Activated naive CD4-positive, alpha-beta T cell treated with anti-CD3 and anti-CD28 coated beads for 36 hours (primary cell): ENCODE data around the gene CPAMD8. TPM values are rescaled to one million over a fixed set of nuclear protein-coding genes. Genes with fewer than 3 reads are reported as not detected.

Source experiments
- CTCF ChIA-PET: fragments of 350-600 bp; sonication (Branson Sonifier 250); formaldehyde crosslinking; loops from one replicate; lab custom pipeline; 2021; ENCODE audit warnings: antibody characterized with exemption; lab: Charles Lee
- DNase-seq: peaks from one replicate; pipeline ENCODE4 v3.0.0-alpha.2; 2020
- H3K27ac Mint-ChIP-seq: one replicate; pipeline ENCODE4 v1.8.0; 2021; ENCODE audit warnings: mild to moderate bottlenecking, mixed read lengths
- H3K27me3 Mint-ChIP-seq: one replicate; pipeline ENCODE4 v1.8.0; 2021; ENCODE audit warnings: low read depth, mixed read lengths
- H3K36me3 Mint-ChIP-seq: one replicate; pipeline ENCODE4 v1.8.0; 2021; ENCODE audit warnings: low read depth, mixed read lengths
- H3K4me1 Mint-ChIP-seq: one replicate; pipeline ENCODE4 v1.8.0; 2021; ENCODE audit warnings: low read depth, mixed read lengths
- H3K4me3 Mint-ChIP-seq: one replicate; pipeline ENCODE4 v1.8.0; 2021; ENCODE audit warnings: mild to moderate bottlenecking, moderate library complexity, mixed read lengths
- H3K9me3 Mint-ChIP-seq: one replicate; pipeline ENCODE4 v1.8.0; 2021; ENCODE audit warnings: mixed read lengths
- intact Hi-C: fragments of 100-400 bp; cut with micrococcal nuclease; formaldehyde crosslinking; loops from one replicate; pipeline ENCODE4 v1.15.1; 2023
- total RNA-seq, 2 experiments: library from RNA; stranded (reverse); gene quantifications; one replicate each; pipeline ENCODE4 v1.2.3, GENCODE V29; 2021

Gene CPAMD8
- total RNA-seq, 2 experiments from 2014 or later, result 0.41 to 0.44 TPM

- Mint-ChIP-seq H3K27ac (no peak overlapping the region), H3K4me1 (no peaks in the 10 kb centered on the region), H3K36me3 (no peaks in the 10 kb centered on the region), H3K9me3 (peaks cover 3% of the 10 kb centered on the region), H3K4me3 (no peak overlapping the region), H3K27me3 (no peaks in the 10 kb centered on the region)
- CTCF ChIA-PET, result no interaction called here
- no peak for DNase-seq
- intact Hi-C loops, result no loop called here
These were observed 107.1 kb downstream of the CPAMD8 start for GRCh38 chr19:16919496-16919895.

- H3K9me3 Mint-ChIP-seq, result peaks cover 22% of the 10 kb centered on the region
- H3K27me3 Mint-ChIP-seq, result no peaks in the 10 kb centered on the region
- H3K4me3 Mint-ChIP-seq, result no peak overlapping the region
- CTCF ChIA-PET, result no interaction called here
- peaks cover 5% of the 10 kb centered on the region for H3K36me3 Mint-ChIP-seq
- DNase-seq, result no peak
- no peak overlapping the region for H3K27ac Mint-ChIP-seq
- intact Hi-C loops, result no loop called here
- H3K4me1 Mint-ChIP-seq, result no peaks in the 10 kb centered on the region
These were observed 109.2 kb downstream of the CPAMD8 start for GRCh38 chr19:16917401-16917800.

GRCh38 chr19:16915734-16916133 is 110.9 kb downstream of the CPAMD8 start:
- CTCF ChIA-PET, result no interaction called here
- no peak for DNase-seq
- Mint-ChIP-seq H3K4me3 (no peak overlapping the region), H3K9me3 (peaks cover 25% of the 10 kb centered on the region), H3K4me1 (no peaks in the 10 kb centered on the region), H3K36me3 (peaks cover 5% of the 10 kb centered on the region), H3K27me3 (no peaks in the 10 kb centered on the region), H3K27ac (no peak overlapping the region)
- intact Hi-C loops, result no loop called here

GRCh38 chr19:16915135-16915534 is 111.5 kb downstream of the CPAMD8 start:
- intact Hi-C loops, result no loop called here
- H3K27ac Mint-ChIP-seq, result no peak overlapping the region
- peaks cover 5% of the 10 kb centered on the region for H3K36me3 Mint-ChIP-seq
- H3K4me3 Mint-ChIP-seq, result no peak overlapping the region
- DNase-seq, result no peak
- no peaks in the 10 kb centered on the region for H3K27me3 Mint-ChIP-seq
- CTCF ChIA-PET, result interaction anchor here (0.6 kb wide), 1 partner anchor 30 kb away, joined by 3 read pairs; no protein-coding TSS in a partner anchor
- H3K9me3 Mint-ChIP-seq, result peaks cover 25% of the 10 kb centered on the region
- H3K4me1 Mint-ChIP-seq, result no peaks in the 10 kb centered on the region

GRCh38 chr19:16914421-16914820 is 112.2 kb downstream of the CPAMD8 start:
- H3K27me3 Mint-ChIP-seq, result no peaks in the 10 kb centered on the region
- CTCF ChIA-PET, result no interaction called here

GRCh38 chr19:16912780-16913179 is 113.8 kb downstream of the CPAMD8 start:
- intact Hi-C loops, result no loop called here
- H3K36me3 Mint-ChIP-seq, result peaks cover 5% of the 10 kb centered on the region

More at GRCh38 chr19:16914421-16914820, 112.2 kb downstream of the CPAMD8 start:
- no peaks in the 10 kb centered on the region for H3K4me1 Mint-ChIP-seq
- DNase-seq, result no peak
- intact Hi-C loops, result no loop called here
- H3K4me3 Mint-ChIP-seq, result no peak overlapping the region
- H3K36me3 Mint-ChIP-seq, result peaks cover 5% of the 10 kb centered on the region
- H3K9me3 Mint-ChIP-seq, result peaks cover 24% of the 10 kb centered on the region
- H3K27ac Mint-ChIP-seq, result no peak overlapping the region

GRCh38 chr19:16911046-16911445 is 115.6 kb downstream of the CPAMD8 start:
- no peak overlapping the region for H3K4me3 Mint-ChIP-seq
- CTCF ChIA-PET, result no interaction called here

More at GRCh38 chr19:16912780-16913179, 113.8 kb downstream of the CPAMD8 start:
- CTCF ChIA-PET, result interaction anchor here (0.7 kb wide), 1 partner anchor 20 kb away, joined by 5 read pairs; no protein-coding TSS in a partner anchor
- Mint-ChIP-seq H3K9me3 (peaks cover 22% of the 10 kb centered on the region), H3K4me3 (no peak overlapping the region), H3K27ac (no peak overlapping the region), H3K4me1 (no peaks in the 10 kb centered on the region), H3K27me3 (no peaks in the 10 kb centered on the region)
- DNase-seq, result no peak

GRCh38 chr19:16908759-16909158 is 117.9 kb downstream of the CPAMD8 start:
- Mint-ChIP-seq H3K4me1 (no peaks in the 10 kb centered on the region), H3K27me3 (no peaks in the 10 kb centered on the region), H3K9me3 (peaks cover 17% of the 10 kb centered on the region), H3K4me3 (no peak overlapping the region), H3K27ac (no peak overlapping the region), H3K36me3 (peaks cover 5% of the 10 kb centered on the region)
- DNase-seq, result no peak
- intact Hi-C loops, result no loop called here
- CTCF ChIA-PET, result interaction anchor here (1.2 kb wide), 1 partner anchor 143 kb away, joined by 3 read pairs; no protein-coding TSS in a partner anchor

More at GRCh38 chr19:16911046-16911445, 115.6 kb downstream of the CPAMD8 start:
- Mint-ChIP-seq H3K27me3 (no peaks in the 10 kb centered on the region), H3K27ac (no peak overlapping the region), H3K9me3 (peaks cover 22% of the 10 kb centered on the region), H3K4me1 (no peaks in the 10 kb centered on the region), H3K36me3 (peaks cover 5% of the 10 kb centered on the region)
- intact Hi-C loops, result no loop called here
- DNase-seq, result no peak

- intact Hi-C loops, result no loop called here
- CTCF ChIA-PET, result no interaction called here
- Mint-ChIP-seq H3K9me3 (no peaks in the 10 kb centered on the region), H3K4me1 (peaks cover 4% of the 10 kb centered on the region), H3K36me3 (no peaks in the 10 kb centered on the region), H3K27ac (no peak overlapping the region), H3K4me3 (no peak overlapping the region), H3K27me3 (no peaks in the 10 kb centered on the region)
- DNase-seq, result no peak
These were observed 122.0 kb downstream of the CPAMD8 start for GRCh38 chr19:16904599-16904998.

GRCh38 chr19:16903347-16903746 is 123.3 kb downstream of the CPAMD8 start:
- Mint-ChIP-seq H3K4me1 (peaks cover 10% of the 10 kb centered on the region), H3K27ac (no peak overlapping the region), H3K4me3 (no peak overlapping the region), H3K9me3 (no peaks in the 10 kb centered on the region), H3K36me3 (no peaks in the 10 kb centered on the region), H3K27me3 (peaks cover 2% of the 10 kb centered on the region)
- intact Hi-C loops, result no loop called here
- CTCF ChIA-PET, result no interaction called here
- DNase-seq, result no peak

GRCh38 chr19:16902545-16902944 is 124.1 kb downstream of the CPAMD8 start:
- H3K27ac Mint-ChIP-seq, result no peak overlapping the region
- H3K9me3 Mint-ChIP-seq, result no peaks in the 10 kb centered on the region
- no peak overlapping the region for H3K4me3 Mint-ChIP-seq
- CTCF ChIA-PET, result no interaction called here
- DNase-seq, result no peak
- intact Hi-C loops, result no loop called here
- peaks cover 5% of the 10 kb centered on the region for H3K27me3 Mint-ChIP-seq
- H3K36me3 Mint-ChIP-seq, result no peaks in the 10 kb centered on the region
- peaks cover 13% of the 10 kb centered on the region for H3K4me1 Mint-ChIP-seq

GRCh38 chr19:16901491-16902175 is 125.0 kb downstream of the CPAMD8 start:
- Mint-ChIP-seq H3K27me3 (peaks cover 5% of the 10 kb centered on the region), H3K4me1 (peaks cover 13% of the 10 kb centered on the region), H3K4me3 (no peak overlapping the region), H3K36me3 (no peaks in the 10 kb centered on the region), H3K9me3 (no peaks in the 10 kb centered on the region), H3K27ac (no peak overlapping the region)
- intact Hi-C loops, result no loop called here
- DNase-seq, result no peak
- CTCF ChIA-PET, result no interaction called here

GRCh38 chr19:16899566-16900075 is 127.0 kb downstream of the CPAMD8 start:
- Mint-ChIP-seq H3K27me3 (peaks cover 12% of the 10 kb centered on the region), H3K4me1 (peaks cover 13% of the 10 kb centered on the region), H3K9me3 (no peaks in the 10 kb centered on the region), H3K36me3 (no peaks in the 10 kb centered on the region), H3K27ac (no peak overlapping the region), H3K4me3 (no peak overlapping the region)
- peak; percentile 55 for DNase-seq
- intact Hi-C loops, result loop anchor here (1.0 to 2.0 kb wide), 2 partner anchors 121 to 128 kb away; no protein-coding TSS in a partner anchor
- CTCF ChIA-PET, result no interaction called here
